GM19025 (cell line): Measurements from ENCODE around the gene DCLRE1A.

Experiments used
- ATAC-seq: cut with Tn5 transposase; IDR thresholded peaks from one replicate; pipeline ENCODE4 v1.9.1; 2021; ENCODE audit warnings: mild to moderate bottlenecking, low read depth, moderate library complexity; ENCODE audit not compliant: unreplicated experiment

The DCLRE1A gene

DNA sequence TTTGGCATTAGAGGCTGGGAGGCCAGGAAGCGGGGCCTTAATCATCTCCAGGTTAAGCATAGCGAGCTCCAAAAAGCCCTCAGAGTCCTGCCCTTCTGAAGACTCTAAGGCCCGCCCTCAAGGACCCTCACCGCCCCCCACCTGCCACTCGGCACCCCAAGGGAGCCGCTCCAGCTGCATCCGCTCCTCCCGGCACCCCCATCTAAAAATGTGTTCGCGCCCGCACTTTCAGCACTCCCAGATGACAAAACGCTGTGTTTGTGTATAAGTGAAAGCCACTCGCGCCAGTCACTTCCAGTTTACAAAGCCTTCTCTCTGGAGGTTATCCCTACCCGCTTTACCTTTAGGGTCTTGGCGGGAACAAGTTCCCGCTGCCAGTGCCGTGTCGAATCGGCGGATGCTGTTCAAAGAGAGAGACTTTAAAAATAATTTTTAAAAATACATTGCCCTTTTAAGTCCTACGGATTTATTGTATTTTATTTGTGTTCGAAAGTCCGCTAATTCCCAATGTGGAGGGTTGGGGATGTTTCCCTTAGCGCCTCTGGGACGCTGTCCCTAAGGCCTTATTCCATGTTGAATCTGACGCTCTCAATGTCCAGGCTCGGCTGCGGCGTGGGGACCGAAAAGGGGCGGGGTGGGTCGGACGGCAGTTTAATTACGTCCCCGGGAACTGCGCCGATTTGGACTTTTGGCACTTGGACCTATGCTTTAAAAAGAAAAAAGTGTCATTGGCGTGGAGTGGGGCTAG is at the start of gene DCLRE1A, which contains the start of gene NHLRC2:
Gene DCLRE1A (minus strand): TSS at position 70 of the 748 bp plus-strand sequence. CDS start 900 bp downstream, outside the sequence.
Gene NHLRC2 (plus strand): TSS at position 649 of the 748 bp plus-strand sequence. CDS start 212 bp downstream, outside the sequence.
- peak; percentile 37 for ATAC-seq

GRCh38 chr10:113899952-113900598 is 46.2 kb upstream of the DCLRE1A start:
- no peak for ATAC-seq

GRCh38 chr10:113897693-113898618 is 44.1 kb upstream of the DCLRE1A start:
- ATAC-seq: no peak

DNA sequence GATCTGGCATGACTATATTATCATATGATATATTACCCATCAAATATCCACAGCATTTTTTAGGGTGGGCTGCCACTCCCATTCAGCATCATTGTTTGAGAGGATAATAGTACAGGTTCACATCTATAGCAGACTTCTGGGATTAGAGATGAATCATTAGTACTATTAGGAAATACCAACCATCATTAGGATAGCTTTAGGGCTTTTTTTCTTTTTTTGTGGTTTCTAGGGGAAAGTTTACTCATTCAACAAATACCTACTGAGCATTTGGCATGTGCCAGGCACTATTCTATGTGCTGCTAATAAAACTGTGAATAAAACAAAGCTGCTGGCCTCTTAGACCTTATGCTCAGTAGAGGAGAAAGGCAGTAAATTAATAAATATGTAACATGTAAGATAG is 41.1 kb upstream of the DCLRE1A start:
- ATAC-seq: no peak

GRCh38 chr10:113894581-113894980 is 40.7 kb upstream of the DCLRE1A start:
- no peak for ATAC-seq

DNA sequence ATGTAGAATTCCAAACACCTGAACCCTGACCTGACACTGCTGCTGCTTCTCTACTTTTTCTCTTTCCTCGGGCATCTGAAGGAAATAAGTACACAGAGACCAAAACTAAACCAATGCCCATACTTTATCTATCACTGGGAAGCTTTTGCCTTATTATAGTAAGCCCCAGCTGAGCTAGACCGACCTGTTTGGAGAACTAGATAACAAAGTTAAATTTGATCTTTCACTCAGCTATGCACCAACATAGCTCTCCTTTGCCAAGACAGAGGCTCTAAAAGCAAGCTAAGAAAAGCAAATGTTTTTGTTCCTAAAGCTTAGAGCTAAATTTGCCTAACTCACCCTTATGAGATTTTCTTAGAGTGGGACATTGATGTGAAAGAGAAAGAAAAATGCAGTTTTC is 39.7 kb upstream of the DCLRE1A start:
- ATAC-seq: no peak

DNA sequence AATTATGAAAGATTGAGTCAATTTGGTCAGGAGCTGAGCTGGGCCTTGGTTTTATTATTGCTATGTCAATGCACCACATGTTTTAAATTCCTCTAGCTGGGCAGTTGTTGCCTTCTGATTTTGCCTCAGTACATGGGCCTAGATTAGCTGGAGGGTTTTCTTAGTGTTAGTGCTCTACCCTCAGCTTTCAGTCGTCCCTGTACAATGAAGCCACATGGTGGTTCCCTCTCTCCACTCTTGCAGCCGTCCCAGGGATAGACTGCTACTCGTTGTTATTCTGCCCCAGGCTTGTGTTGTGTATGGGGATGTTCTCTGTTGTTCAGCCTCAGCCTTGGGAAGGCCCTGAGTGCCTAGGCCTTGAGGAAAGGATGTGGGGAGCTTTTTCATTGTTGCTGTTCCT is 37.6 kb upstream of the DCLRE1A start:
- ATAC-seq: no peak

- no peak for ATAC-seq
Observed at GRCh38 chr10:113890769-113891168, 36.9 kb upstream of the DCLRE1A start.

DNA sequence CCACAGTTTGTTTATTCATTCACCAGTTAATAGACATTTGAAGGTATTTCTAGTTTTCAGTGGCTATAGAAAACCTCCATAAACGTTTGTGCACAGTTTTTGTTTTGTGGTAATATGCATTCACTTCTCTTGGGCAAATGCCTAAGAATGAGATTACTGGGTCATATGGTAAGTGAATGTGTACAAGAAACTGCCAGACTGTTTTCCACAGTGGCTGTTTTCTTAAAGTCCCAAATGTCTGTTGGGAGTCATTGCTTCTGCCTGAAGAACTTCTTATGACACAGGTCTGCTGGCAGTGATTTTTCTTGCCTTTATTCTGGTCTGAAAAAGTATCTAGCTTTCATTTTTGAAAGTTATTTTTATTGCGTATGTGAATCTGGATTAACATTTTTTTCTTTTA is 36.0 kb upstream of the DCLRE1A start:
- no peak for ATAC-seq

- ATAC-seq: no peak
Observed at GRCh38 chr10:113882240-113882639, 28.4 kb upstream of the DCLRE1A start.

DNA sequence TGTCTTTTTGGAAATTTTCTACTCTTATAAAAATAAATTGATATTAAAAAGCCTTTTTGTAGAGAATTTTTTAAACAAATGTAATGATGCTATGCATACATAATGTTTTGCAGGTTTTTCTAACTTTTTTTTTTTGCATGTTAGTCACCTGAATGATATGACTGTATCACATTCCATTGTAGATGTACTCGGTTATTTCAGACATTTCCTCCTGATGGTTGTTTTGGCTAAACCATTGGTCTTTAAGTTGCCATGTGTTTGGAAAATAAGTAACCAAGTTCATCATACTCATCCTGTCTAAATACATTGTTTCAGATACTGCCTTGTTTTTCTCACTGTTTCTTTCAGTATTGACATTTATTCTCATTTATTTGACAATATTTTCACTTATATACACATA is 26.4 kb upstream of the DCLRE1A start:
- no peak for ATAC-seq

GRCh38 chr10:113879691-113880090 is 25.8 kb upstream of the DCLRE1A start:
- ATAC-seq: peak; percentile 69

DNA sequence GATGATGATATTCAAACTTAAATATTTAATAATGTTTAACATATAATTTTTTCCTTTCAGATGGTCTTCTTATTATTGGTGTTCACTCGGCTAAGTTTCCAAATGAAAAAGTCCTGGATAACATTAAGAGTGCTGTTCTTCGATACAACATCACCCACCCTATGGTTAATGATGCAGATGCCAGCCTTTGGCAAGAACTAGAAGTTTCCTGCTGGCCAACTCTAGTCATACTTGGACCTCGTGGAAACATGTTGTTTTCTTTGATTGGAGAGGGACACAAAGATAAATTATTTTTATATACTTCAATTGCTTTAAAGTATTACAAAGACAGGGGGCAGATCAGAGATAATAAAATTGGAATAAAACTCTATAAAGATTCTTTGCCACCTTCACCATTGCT is 22.6 kb upstream of the DCLRE1A start:
- no peak for ATAC-seq

GRCh38 chr10:113875212-113875611 is 21.3 kb upstream of the DCLRE1A start:
- ATAC-seq: no peak

DNA sequence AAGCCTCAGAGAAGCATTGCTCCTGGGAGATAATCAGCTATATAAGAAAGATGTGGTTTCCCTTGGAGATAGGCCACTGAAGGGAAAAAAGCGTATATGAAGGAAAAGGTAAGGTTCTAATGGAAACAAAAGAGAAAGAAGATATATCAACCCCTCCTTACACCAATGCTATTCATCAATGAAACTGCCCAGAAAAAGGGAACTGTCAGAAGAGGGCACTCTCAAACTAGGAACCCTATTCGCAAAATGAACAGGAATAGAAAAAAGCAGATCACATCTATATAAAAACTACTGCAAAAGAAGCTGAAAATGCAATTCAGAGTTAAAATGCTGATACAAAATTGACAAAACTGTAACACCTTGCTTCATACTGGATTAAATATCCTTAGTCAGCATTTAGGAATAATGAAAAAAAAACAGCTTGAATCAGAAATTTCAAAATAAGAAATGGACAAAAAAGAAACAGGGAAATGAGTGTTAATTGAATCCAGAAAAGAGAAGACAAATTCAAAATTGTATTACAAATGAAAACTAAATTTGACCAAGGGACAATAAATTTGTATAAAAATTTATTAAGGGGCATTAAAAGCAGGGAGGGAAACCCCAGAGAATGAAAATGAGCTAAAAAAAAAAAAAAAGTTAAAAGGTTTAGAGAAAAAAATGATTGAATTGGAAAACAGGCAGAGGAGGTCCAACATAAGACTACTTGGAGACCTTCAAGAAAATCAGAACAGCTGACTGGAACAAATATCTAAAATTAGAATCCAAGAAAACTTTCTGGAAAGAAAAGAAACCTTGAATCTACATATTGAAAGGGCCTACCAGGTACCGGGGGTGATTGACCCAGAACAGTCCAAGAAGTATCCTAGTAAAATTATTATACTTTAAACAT is 18.5 kb upstream of the DCLRE1A start:
- ATAC-seq: no peak

GRCh38 chr10:113869789-113870188 is 15.9 kb upstream of the DCLRE1A start:
- ATAC-seq: no peak

DNA sequence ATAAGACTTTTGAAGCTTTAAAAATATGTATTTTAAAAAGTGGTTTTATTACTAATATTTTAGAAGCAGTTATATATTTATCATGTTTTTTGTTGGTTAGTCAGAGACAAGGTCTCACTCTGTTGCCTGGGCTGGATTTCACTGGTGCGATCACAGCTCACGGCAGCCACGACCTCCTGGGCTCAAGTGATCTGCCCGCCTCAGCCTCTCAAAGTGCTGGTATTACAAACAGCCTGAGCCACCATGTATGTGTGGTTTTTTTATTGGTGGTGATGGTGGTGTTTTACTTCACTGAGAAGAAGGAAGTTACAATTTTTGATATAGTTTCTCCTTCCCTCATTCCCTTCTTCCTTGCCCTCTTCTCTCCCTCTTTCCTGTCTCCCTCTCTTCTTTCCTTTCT is 14.0 kb upstream of the DCLRE1A start:
- ATAC-seq: no peak

DNA sequence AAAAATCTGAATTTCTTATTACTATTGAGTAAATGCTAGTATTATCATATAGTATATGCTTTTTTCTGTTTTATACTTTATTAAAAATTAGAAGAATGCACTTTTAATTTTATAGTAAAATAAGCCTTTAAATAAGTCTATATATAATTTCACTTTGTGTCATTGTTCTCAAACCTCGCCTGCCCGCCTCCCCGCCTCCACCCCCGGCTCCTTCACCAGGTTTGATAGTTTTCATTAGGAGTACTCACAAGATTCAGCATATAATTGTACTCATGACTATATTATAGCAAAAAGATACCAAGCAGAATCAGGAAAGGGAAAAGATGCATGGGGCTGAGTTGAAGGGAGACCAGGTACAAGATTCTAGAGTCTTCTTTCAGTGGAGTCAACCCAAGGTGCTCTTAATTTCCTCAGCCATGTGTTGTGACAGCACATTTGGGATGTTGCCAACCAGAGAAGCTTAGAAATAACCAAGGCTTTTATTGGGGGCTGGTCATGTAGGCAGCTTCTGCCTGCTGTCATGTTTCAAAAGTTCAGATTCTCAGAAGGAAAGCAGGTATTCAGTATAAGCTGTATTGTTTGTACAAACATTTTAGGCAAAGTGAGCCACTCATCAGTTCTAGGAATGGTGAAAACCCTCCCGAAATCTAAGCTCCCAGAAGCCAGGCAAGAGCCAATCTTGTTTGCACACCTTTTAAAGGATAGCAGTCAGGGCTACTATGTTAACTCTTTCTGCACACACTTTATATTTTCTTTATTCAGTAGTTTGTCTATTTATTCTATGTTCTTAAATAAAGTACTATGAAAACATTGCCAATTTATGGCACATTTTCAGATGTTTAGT is 12.9 kb upstream of the DCLRE1A start:
- ATAC-seq: no peak

DNA sequence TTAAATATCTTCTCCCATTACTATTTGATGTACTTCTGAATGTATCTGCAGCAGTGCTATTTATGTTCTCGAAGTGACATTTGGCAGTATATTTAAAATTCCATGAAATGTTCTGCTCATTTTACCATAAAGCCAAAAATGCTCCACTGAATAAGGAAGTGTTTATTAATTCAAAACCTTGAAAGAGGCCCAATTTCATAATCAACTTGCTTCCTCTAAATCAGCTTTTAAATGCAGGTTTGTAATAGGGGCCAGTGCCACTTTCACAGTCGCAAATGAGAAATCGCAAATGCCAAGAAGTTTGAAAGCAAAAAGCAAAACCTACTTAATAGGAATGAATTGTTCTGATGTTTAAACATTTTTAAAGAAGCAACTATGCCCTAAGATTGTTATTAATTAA is 12.0 kb upstream of the DCLRE1A start:
- no peak for ATAC-seq
